NT2/D1 (cell line): ENCODE data around the gene PSMG2.

Experiments
- DNase-seq: peaks from one replicate; pipeline ENCODE4 v3.0.0-alpha.2; 2011; ENCODE audit warnings: low read depth, low spot score
- H3K27me3 ChIP-seq: 2 replicates; pipeline ENCODE4 v1.6.0; 2011; ENCODE audit warnings: mild to moderate bottlenecking; ENCODE audit not compliant: insufficient read length, insufficient read depth
- H3K36me3 ChIP-seq: 2 replicates; pipeline ENCODE4 v1.6.1; 2011; ENCODE audit warnings: mild to moderate bottlenecking, low read length, mixed read lengths; ENCODE audit not compliant: insufficient read depth, insufficient read length
- H3K4me1 ChIP-seq: 2 replicates; pipeline ENCODE4 v1.5.1; 2011; ENCODE audit not compliant: insufficient read depth, insufficient read length
- H3K4me3 ChIP-seq: 2 replicates; pipeline ENCODE4 v1.5.1; 2011; ENCODE audit warnings: low read depth; ENCODE audit not compliant: insufficient read length
- H3K9ac ChIP-seq: 2 replicates; pipeline ENCODE4 v1.6.0; 2011; ENCODE audit warnings: low read depth; ENCODE audit not compliant: insufficient read length
- H3K9me3 ChIP-seq: 2 replicates; pipeline ENCODE4 v1.5.1; 2011; ENCODE audit warnings: mild to moderate bottlenecking, low read length; ENCODE audit not compliant: insufficient read depth
- SUZ12 ChIP-seq: IDR thresholded peaks from 2 replicates; pipeline ENCODE4 v1.6.1; 2011; ENCODE audit not compliant: insufficient read length, insufficient read depth; ENCODE audit errors: extremely low read depth
- YY1 ChIP-seq: IDR thresholded peaks from 2 replicates; pipeline ENCODE4 v1.6.1; 2011; ENCODE audit not compliant: insufficient read length, insufficient read depth
- ZNF274 ChIP-seq: IDR thresholded peaks from 2 replicates; pipeline ENCODE4 v1.6.1; 2011; ENCODE audit warnings: mild to moderate bottlenecking, low read depth, low read length

Gene PSMG2

GRCh38 chr18:12770469-12771219 lies 67.8 kb downstream of the PSMG2 start:
- H3K36me3 ChIP-seq: no peaks in the 10 kb centered on the region
- H3K9ac ChIP-seq: no peak overlapping the region
- no peaks in the 10 kb centered on the region for H3K27me3 ChIP-seq
- DNase-seq: no peak
- no peak for TF ChIP-seq YY1
- no peak for TF ChIP-seq SUZ12
- no peak for TF ChIP-seq ZNF274
- no peaks in the 10 kb centered on the region for H3K9me3 ChIP-seq
- H3K4me1 ChIP-seq: no peaks in the 10 kb centered on the region
- H3K4me3 ChIP-seq: no peak overlapping the region

DNA sequence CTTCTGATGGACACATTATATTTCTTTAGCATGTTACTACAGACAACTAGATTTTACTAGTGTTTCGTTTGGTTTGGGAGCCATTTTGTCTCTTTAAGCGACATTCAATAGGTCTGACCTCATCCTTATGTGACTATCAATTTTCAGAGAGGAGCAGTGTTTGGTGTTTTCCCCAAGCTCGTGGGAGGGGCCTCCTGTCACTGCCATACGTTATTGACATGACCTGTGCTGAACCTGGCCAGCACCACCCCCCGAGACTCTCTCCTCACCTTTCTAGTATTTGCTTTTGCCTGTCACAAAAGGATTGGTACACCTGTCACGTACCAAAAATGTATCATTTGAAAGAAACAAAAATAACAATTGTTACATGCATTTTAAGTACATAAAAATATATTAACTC lies 69.3 kb downstream of the PSMG2 start:
- Histone ChIP-seq H3K27me3 (no peaks in the 10 kb centered on the region), H3K9me3 (no peaks in the 10 kb centered on the region), H3K36me3 (no peaks in the 10 kb centered on the region), H3K9ac (no peak overlapping the region), H3K4me3 (no peak overlapping the region), H3K4me1 (no peaks in the 10 kb centered on the region)
- no peak for TF ChIP-seq ZNF274
- DNase-seq: no peak

DNA sequence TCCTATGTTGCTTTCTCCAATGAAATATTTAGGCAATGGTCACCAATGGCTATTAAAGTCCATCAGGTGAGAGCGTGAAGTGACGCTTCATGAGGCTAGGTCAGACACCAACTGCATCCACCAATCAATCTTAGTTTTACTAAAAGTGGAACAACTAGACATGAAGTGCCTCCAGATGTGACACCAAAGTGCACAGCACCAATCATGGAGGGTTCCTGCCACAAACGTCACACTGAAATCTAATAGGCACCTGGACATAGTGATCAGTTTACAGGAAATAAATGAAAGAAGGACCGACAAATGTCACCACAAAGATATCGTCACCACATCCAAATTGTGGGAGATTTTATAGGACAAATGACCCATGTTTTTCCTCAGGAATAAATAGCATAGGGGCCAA lies 70.5 kb downstream of the PSMG2 start:
- H3K9ac ChIP-seq: no peak overlapping the region
- no peaks in the 10 kb centered on the region for H3K36me3 ChIP-seq
- no peaks in the 10 kb centered on the region for H3K27me3 ChIP-seq
- H3K4me1 ChIP-seq: no peaks in the 10 kb centered on the region
- DNase-seq: no peak
- H3K9me3 ChIP-seq: no peaks in the 10 kb centered on the region
- H3K4me3 ChIP-seq: no peak overlapping the region
- TF ChIP-seq SUZ12 (no peak), YY1 (no peak), ZNF274 (no peak)

DNA sequence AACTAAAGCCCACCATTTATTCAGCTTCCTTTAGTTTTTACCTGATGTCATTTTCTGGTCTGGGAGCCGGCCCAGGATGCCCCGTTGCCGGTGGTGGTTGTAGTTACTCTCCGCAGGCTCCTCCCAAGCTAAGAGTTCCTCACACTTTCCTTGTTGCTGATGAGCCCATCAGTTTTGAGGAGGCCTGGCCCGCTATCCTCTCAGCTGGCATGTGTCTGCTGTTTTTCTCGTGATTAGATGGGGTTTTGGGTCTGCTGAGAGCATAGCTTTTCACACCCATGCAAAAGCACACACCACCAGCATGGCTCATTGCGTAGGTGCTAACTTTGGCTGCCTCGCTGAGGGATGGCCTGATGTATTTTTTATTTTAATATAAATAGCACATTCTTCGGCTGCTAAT lies 72.1 kb downstream of the PSMG2 start:
- TF ChIP-seq SUZ12 (no peak), YY1 (no peak), ZNF274 (no peak)

More for the DNA sequence above, 72.1 kb downstream of the PSMG2 start:
- DNase-seq: no peak
- Histone ChIP-seq H3K4me1 (no peaks in the 10 kb centered on the region), H3K36me3 (no peaks in the 10 kb centered on the region), H3K4me3 (no peak overlapping the region), H3K9me3 (no peaks in the 10 kb centered on the region), H3K9ac (no peak overlapping the region), H3K27me3 (no peaks in the 10 kb centered on the region)
